Lung (tissue), 12 donors: ENCODE measurements around the gene TMEM108. TPM values are rescaled to one million over a fixed set of nuclear protein-coding genes. Genes with fewer than 3 reads are reported as not detected.

ENCODE experiments used
- ATAC-seq: fragments of 200-7000 bp; cut with Tn5 transposase; one replicate; pipeline ENCODE4 v1.9.1; 2020; ENCODE audit warnings: moderate number of reproducible peaks; ENCODE audit not compliant: insufficient read depth, low FRiP score
- DNase-seq, 3 donors: peaks; one replicate each; pipeline ENCODE4 v3.0.0-alpha.2; 2013 to 2017
- H3K27ac ChIP-seq, 2 donors: one replicate each; pipeline ENCODE4 v1.5.1; 2013; ENCODE audit warnings: mild to moderate bottlenecking in 2 of 2, moderate library complexity in 2 of 2, control low read depth in 1 of 2, inconsistent platforms in 1 of 2, low read depth in 1 of 2, low read length in 1 of 2
- H3K27me3 ChIP-seq, 3 donors: one replicate each; pipeline ENCODE4 v1.5.1; 2013; ENCODE audit warnings: low read length in 2 of 3; ENCODE audit not compliant: control insufficient read depth in 3 of 3, insufficient read depth in 3 of 3
- H3K36me3 ChIP-seq, 4 donors: one replicate each; pipeline ENCODE4 v1.5.1; 2013; ENCODE audit warnings: low read length in 4 of 4, mild to moderate bottlenecking in 1 of 4, moderate library complexity in 1 of 4; ENCODE audit not compliant: control insufficient read depth in 4 of 4, insufficient read depth in 4 of 4
- H3K4me1 ChIP-seq, 5 donors: one replicate each; pipeline ENCODE4 v1.5.1; 2013; ENCODE audit warnings: low read length in 5 of 5, mild to moderate bottlenecking in 2 of 5, moderate library complexity in 1 of 5; ENCODE audit not compliant: control insufficient read depth in 5 of 5, insufficient read depth in 5 of 5
- H3K4me3 ChIP-seq: one replicate; pipeline ENCODE4 v1.5.1; 2013; ENCODE audit warnings: mild to moderate bottlenecking, control low read depth, moderate library complexity
- H3K9ac ChIP-seq, 2 donors: one replicate each; pipeline ENCODE4 v1.5.1; 2013; ENCODE audit warnings: low read length in 2 of 2, control low read depth in 1 of 2; ENCODE audit not compliant: insufficient read depth in 1 of 2
- H3K9me3 ChIP-seq, 4 donors: one replicate each; pipeline ENCODE4 v1.5.1; 2013; ENCODE audit warnings: low read length in 3 of 4, mild to moderate bottlenecking in 1 of 4, moderate library complexity in 1 of 4; ENCODE audit not compliant: control insufficient read depth in 4 of 4, insufficient read depth in 3 of 4
- CTCF ChIP-seq: IDR thresholded peaks from 2 replicates; pipeline ENCODE4 v1.5.1; 2012; ENCODE audit warnings: mild to moderate bottlenecking; ENCODE audit errors: control extremely low read depth, extremely low read depth
- WGBS, 2 donors: extraction: QIAGEN DNeasy Blood & Tissue Kit; methylation state at CpG; one replicate each; pipeline ENCODE4 v1.1.7; 2013; 5-methylcytosine and 5-hydroxymethylcytosine counted together
- polyA plus RNA-seq, 2 donors: library from polyadenylated mRNA; stranded (reverse); fragments of 200-250 nt; gene quantifications; one replicate each; pipeline ENCODE4 v1.2.1, GENCODE V29; 2013
- total RNA-seq, 2 donors: library from RNA; depleted of rRNA in 1 of 2; stranded (reverse); fragments of >200 nt in 1 of 2; gene quantifications; one replicate each; pipeline ENCODE4 v1.2.1, GENCODE V29; 2014 to 2021
- donor health status: control.
- donor health status: control.
- donor health status: Bipolar disorder and iron deficiency.
- donor health status: healthy.
- donor health status: DM: yes; HTN: yes; CAD: no.

Gene TMEM108
- total and polyA plus RNA-seq, 4 donors: 3.0 to 16.9 (median 7.6) TPM

- Histone ChIP-seq H3K27me3 (no peaks in the 10 kb centered on the region), H3K36me3 (no peaks in the 10 kb centered on the region), H3K9ac (no peak overlapping the region), H3K4me1 (peaks cover 0 to 30% (median 0%) of the 10 kb centered on the region in 5 donors), H3K4me3 (no peak overlapping the region), H3K9me3 (no peaks in the 10 kb centered on the region), H3K27ac (no peak overlapping the region)
- TF ChIP-seq CTCF: no peak
- ATAC-seq (no peak), DNase-seq (no peak)
- 88 to 89% methylated on average over 17 of the region's 17 CpGs for WGBS, 2 donors
Measured at GRCh38 chr3:133410191-133410892, 372.2 kb downstream of the TMEM108 start.

DNA sequence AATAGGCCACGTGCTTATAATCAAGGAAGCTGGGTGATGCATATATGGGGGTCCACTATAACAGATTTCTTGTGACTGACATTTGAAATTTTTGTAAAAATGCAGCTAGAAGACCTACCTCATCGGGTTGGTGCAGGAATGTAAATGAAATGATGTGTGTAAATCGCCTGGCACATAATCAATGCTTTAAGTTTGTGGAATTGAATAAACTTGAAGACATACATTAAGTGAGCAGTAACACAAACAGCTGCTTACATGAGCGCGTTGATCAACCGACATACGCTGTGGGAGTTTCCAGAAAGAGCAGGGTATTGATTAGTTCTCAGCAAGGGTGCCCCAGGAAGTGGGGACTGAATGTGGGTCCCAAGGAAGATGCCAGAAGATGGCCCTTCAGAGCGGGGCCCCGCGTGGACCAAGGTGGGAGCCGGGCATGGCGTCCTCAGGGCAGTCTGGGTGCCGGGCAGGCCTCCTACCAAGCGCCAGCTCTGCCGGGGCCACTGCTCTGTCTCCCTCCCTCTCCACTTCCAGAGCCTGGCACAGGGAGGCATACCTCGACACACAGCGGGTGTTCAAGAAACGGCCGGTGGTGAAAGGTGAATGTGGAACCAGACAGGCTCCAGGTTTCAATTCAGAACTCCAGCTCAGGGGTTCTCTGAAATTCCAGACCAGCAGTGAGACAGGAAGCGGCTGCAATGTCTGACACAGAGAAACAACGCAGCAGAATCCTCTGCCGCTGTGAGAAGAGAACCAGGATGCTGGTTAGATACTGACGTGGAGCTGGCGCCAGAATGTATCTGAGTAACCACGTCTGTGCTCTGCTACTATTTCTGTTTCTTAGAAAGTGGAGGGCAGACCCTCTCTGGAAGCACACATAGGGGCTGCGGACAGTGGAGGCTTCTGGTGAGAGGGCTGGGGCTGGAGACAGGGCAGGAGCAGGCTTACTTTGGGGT is 374.3 kb downstream of the TMEM108 start:
- TF ChIP-seq CTCF: no peak
- Histone ChIP-seq H3K4me3 (no peak overlapping the region), H3K9ac (peak overlapping the region; percentile 30 to 53), H3K27ac (no peak overlapping the region), H3K9me3 (no peaks in the 10 kb centered on the region), H3K4me1 (peaks cover 0 to 30% (median 0%) of the 10 kb centered on the region in 5 donors), H3K27me3 (no peaks in the 10 kb centered on the region), H3K36me3 (no peaks in the 10 kb centered on the region)
- ATAC-seq: no peak
- 71 to 72% methylated on average over 26 of the region's 26 CpGs for WGBS, 2 donors
- peak; percentile 74 to 95 (median 94) for DNase-seq

DNA sequence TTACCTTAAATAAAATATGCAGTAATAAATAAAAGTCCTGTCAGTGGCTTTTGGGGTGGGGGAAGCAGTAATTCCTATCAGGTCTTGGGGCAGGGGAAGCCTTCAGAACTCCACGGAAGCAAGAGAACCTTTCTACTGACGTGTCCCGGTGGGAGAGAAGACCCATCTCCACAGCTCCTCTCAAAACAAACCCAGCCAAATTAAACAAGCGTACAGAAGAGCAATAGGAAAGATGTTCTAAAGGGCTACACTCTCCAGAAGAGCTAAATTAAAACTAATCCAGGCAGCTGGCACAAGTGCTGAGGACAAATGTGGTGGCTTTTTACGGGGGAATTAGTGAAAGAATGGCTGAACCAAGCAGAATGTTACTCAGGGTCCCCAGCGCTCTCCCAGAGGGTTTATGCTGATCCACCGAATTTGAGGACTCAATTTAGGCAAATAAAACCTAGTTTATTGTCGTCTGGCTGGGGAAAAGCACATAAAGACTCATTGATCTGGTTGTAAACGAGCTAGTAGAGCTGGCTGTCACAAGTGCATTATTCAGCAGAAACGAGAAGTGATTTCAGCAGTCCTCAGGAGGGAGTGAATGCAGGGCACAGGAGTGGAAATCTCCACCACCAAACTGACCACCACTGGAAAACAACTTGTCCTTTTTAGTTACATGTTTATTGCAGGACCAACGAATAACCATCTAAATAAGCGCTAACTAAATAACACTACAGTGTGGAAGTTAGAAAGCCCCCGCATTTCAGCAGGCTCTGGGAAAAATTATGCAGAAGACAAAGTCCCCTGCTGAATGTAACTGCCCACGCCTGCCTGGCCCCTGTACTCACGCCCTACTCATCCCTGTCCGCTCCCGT is 375.2 kb downstream of the TMEM108 start:
- ATAC-seq (no peak), DNase-seq (peak; percentile 50 to 87 (median 86))
- TF ChIP-seq CTCF: no peak
- no peaks in the 10 kb centered on the region for H3K36me3 ChIP-seq
- H3K9ac ChIP-seq: peak overlapping the region; percentile 30 to 53
- peaks cover 0 to 29% (median 0%) of the 10 kb centered on the region in 5 donors for H3K4me1 ChIP-seq
- H3K4me3 ChIP-seq: no peak overlapping the region
- H3K27ac ChIP-seq: no peak overlapping the region
- H3K9me3 ChIP-seq: no peaks in the 10 kb centered on the region
- H3K27me3 ChIP-seq: no peaks in the 10 kb centered on the region
- 35 to 36% methylated on average over 17 of the region's 17 CpGs for WGBS, 2 donors
